Right hindlimb (tissue), 1 donor: Measurements from ENCODE around the gene LRRK1.
A peak's percentile ranks its signal among the peaks of the same experiment; 100 is the strongest.

Experiments
- DNase-seq: peaks from one replicate; pipeline ENCODE4 v3.0.0-alpha.2; 2018

LRRK1 gene

DNA sequence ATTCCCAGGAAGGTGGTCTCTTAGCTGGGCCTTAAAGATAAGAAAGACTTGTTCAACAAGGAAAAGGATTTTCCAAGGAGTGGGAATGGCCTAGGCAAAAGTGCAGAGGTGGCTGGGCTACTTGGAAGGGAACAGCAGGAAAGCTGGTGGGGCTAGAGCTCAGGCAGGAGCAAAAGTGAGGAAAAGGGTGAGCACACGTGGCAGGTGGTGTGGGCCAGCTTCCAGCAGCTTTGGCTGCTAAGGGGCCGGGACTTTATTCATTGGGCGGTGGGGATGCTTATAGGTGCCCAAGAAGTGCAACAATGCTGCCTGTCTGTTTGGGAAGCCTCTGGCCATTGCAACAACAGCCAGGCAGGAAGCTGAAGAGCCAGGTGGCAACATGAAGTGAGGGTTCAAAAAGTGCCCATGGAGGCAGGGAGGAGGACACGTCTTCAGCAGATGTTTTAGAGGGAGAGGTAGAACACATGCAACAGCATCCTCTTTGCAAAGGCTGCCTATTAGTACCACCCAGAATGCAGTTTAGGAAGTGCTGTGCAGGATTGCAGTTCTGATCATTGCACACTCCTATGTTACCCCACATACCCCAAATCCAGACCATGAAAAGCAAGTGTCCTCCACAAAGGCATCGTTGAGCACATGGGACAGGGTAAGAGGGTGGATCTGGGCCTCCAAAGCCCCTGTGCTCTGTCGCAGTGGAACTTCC, 25.7 kb upstream of the LRRK1 start:
- no peak for DNase-seq

GRCh38 chr15:100893964-100894295, 25.2 kb upstream of the LRRK1 start:
- DNase-seq: no peak

DNA sequence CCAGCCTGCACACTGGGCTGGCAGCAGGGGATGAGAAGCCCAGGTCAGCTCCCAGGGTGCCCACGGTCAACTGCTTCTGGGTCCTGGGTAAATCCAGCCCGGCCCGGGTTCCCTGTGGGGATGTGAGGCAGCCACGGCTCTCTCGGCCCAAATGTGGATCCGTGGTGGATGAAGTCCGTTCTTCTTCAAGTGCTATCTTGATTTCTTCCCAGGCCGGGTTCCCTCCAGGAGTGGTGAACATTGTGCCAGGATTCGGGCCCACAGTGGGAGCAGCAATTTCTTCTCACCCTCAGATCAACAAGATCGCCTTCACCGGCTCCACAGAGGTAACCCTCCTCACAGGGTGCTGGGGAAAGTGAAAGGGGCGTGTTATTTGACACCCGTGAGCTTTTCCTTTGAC, 23.4 kb upstream of the LRRK1 start:
- no peak for DNase-seq

- DNase-seq: no peak
Observed at GRCh38 chr15:100897221-100898151, 21.7 kb upstream of the LRRK1 start.

GRCh38 chr15:100898152-100898490, 21.0 kb upstream of the LRRK1 start:
- no peak for DNase-seq

DNA sequence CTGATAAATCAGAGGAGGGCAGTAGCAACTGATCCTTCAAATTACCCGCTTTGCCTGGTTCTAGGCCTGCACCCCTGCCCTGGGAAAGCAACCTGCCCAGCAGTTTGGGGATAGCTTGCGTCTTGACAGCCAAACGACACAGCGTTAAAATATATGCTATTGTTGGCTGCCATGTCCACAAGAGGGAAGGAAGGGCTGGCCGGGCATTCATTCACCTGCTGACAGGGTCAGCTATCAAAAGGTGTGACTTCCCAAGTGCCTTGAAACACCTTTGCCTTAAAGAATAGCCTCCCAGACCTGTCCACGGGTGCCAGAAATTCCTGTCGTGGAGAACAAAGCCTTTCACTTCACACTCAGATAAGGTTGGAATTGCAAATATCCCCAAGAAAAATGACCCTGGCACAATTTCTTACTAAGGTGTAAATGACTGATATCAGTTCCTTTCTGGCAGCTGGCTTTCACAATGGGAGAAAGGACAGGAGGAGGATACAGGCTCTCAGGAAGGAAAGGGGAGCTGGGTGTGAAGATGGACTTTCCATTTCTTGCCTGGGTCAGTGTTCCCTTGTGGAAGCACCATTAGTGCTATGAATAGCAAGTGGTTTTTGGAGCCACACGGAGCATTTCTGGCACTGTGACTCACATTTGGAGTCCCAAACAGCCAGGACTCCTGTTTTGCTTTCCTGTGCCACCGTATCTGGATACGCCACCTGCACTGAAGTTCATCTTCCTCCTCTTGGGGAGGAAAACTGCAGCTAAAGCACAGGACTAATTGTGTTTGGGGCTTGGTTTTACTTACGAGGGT, 20.3 kb upstream of the LRRK1 start:
- no peak for DNase-seq

DNA sequence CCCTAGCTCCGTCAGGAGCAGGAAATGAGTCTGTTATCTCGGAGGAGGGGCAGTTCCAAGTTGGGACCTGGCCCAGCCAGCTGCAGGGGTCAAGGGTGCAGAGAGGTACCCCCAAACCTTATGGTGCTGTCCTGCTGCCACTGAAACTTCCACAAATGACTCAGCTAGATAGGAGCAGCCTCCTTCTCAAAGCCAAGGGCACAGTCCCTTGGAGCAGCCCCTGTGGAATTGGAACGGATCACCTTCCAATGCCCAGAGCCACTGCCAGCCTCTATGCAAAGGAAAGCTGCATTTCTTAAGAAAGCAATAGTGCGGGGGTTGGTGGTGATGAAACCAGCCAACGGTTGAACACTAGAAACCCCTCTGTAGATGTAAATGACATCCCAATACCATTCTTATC, 19.6 kb upstream of the LRRK1 start:
- DNase-seq: no peak

GRCh38 chr15:100900136-100900794, 18.9 kb upstream of the LRRK1 start:
- DNase-seq: peak; percentile 65

GRCh38 chr15:100900795-100901169, 18.4 kb upstream of the LRRK1 start:
- DNase-seq: no peak

DNA sequence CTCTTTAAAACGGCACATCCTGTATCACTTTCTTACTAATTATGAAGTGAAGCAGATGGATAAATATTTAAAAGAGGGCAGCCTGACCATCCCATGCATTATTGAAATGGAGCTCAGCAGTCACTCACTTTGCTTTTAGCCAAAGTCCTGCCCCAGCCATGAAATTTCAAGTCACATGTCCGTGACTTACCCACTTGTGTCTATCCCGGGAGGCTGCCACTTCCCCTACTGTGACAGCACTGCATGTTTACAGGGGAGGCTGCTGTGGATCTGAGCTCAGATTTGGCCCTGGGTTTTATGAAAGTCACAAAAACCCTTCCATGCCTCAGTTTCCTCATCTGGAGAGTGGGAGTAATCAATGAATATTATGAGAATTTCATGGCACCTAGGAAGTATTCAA, 17.9 kb upstream of the LRRK1 start:
- DNase-seq: no peak

GRCh38 chr15:100901702-100902435, 17.3 kb upstream of the LRRK1 start:
- DNase-seq: peak; percentile 70

- DNase-seq: peak; percentile 95
Observed at GRCh38 chr15:100902436-100903167, 16.6 kb upstream of the LRRK1 start.

- no peak for DNase-seq
Observed at GRCh38 chr15:100903168-100903554, 16.0 kb upstream of the LRRK1 start.

- no peak for DNase-seq
Observed at GRCh38 chr15:100905850-100906249, 13.3 kb upstream of the LRRK1 start.

GRCh38 chr15:100908466-100908865, 10.7 kb upstream of the LRRK1 start:
- no peak for DNase-seq

GRCh38 chr15:100909565-100909964, 9.6 kb upstream of the LRRK1 start:
- DNase-seq: peak; percentile 66

- DNase-seq: peak; percentile 69
Observed at GRCh38 chr15:100909989-100910955, 8.9 kb upstream of the LRRK1 start.

GRCh38 chr15:100911086-100911485, 8.1 kb upstream of the LRRK1 start:
- DNase-seq: no peak

GRCh38 chr15:100913961-100914360, 5.2 kb upstream of the LRRK1 start:
- DNase-seq: no peak

GRCh38 chr15:100914876-100915275, 4.3 kb upstream of the LRRK1 start:
- no peak for DNase-seq
